NOMO-1 treated with dmso at 0.1 percent for 144 hours (cell line): ENCODE measurements around the gene ISCU.
"Not testable (repeated sequence)": the region's sequence is repeated elsewhere in the genome, so short reads cannot be mapped to it uniquely, and the experiment has no call there.

ENCODE experiments used
- DNase-seq: peaks from one replicate; lab custom pipeline; 2025; ENCODE audit not compliant: unreplicated experiment; lab: John Stamatoyannopoulos, UW

Gene ISCU

DNA sequence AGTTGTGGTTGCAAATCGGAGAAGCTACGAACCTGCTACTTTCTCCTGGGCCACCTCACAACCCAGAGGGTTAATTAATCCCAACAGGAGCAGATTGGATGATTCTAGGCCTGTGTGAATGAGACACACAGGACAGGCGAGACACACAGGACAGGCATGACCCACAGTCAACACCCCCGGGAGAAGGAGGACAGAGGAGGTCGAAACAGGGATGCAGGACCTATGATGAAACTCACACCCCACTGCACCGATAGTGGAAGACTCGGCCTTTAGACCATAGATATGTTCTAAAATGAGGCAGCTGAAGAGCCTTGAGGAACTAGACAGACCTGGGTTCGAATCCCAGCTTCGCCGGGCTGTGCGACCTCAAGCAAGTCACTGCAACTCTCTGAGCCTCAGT lies 23.9 kb downstream of the ISCU start:
- DNase-seq, result no peak

- DNase-seq, result no peak
Observed at GRCh38 chr12:108587826-108588225, 25.4 kb downstream of the ISCU start.

- no peak for DNase-seq
Observed at GRCh38 chr12:108589028-108589839, 26.8 kb downstream of the ISCU start.

GRCh38 chr12:108589840-108590229 lies 27.4 kb downstream of the ISCU start:
- no peak for DNase-seq

DNA sequence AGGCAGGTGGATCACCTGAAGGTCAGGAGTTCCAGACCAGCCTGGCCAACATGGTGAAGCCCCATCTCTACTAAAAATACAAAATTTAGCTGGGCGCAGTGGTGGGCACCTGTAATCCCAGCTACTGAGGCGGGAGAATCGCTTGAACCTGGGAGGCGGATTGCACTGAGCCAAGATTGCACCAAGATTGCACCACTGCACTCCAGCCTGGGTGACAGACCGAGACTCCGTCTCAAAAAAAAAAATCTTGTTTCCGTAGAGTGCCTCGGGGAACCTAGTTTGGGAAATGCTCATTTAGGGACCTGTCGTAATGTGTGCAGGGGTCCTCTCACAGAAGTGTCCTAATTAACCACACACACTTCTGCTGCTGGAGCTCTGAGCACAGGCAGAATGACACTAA lies 28.1 kb downstream of the ISCU start:
- DNase-seq, result not testable (repeated sequence)

DNA sequence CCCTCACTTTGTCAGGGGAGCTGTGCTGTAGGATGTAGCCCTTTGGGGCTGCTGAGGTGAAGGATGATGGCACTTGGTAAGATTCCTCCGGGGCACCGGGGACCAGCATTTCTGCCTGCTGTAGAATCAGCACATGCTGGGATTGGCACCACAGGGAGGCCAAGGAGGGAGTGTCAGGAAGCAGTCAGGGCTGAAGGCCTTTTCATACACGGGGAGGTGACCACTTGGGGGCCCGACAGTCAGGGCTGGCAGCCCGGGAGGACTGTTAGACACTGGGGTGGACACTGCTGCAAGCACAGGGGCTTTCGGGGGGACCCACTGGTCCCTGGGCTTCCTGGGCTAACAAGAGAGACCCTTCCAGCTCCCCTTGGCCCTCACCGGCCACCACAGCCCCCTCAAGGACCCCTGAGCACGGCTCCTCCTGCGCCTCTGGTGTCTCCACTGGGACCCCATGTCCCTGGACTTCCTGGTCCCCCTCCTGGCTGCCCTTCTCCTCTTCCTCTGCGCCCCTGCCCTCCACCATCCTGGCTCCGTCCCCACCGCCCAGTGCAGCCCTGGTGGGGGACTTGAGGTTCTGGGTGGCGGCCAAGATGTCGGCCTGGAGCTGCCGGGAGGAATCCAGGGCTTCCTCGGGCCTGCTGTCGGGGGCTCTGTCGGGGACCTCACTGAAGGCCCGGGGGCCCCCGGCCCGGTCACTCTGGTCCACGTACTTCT lies 29.0 kb downstream of the ISCU start:
- DNase-seq, result no peak

- no peak for DNase-seq
Observed at GRCh38 chr12:108592033-108592909, 29.9 kb downstream of the ISCU start.

GRCh38 chr12:108594323-108594903 lies 32.0 kb downstream of the ISCU start:
- no peak for DNase-seq

- no peak for DNase-seq
Observed at GRCh38 chr12:108594960-108595710, 32.7 kb downstream of the ISCU start.

DNA sequence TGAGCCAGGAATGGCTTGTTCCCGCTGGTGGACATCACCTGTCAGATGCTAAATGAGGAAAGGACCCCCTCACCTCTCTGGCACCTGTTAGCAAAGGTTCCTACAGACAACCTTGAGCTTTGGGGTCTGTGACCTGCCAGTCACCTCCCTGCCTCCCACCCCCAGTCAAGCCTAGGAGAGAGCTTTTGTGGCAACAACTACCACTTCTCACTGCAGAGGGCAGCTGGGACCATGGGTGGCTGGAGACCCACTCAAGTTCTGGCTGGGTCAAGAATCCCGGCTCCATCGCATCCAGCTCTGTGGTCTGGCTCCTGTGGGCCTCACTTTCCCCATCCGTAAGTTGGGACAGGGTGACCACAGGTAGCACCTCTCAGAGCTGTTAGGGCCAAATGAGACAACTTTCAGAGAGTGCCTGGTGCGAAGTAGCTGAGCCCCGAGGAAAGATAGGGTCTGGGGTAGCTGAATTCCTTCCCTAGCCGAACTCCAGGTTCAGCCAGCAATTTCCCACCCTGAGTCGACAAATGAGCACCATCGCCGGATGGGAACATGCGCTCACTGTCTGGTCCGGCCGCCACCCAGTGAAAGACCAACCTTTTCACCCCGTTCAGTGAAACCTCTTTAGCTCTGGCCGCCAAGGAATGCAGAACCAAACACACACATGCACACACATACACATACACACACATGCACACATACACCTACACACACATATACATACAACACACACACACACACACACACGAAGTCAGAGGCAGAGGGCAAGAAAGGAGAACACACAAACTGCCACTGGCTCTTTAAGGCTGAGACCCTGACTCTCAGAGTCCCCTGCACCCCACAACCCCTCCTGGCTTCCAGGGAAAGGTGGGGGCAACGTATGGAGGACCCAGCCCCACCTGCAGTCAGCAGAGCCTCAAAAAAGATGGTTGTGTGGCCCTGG lies 33.6 kb downstream of the ISCU start:
- no peak for DNase-seq

DNA sequence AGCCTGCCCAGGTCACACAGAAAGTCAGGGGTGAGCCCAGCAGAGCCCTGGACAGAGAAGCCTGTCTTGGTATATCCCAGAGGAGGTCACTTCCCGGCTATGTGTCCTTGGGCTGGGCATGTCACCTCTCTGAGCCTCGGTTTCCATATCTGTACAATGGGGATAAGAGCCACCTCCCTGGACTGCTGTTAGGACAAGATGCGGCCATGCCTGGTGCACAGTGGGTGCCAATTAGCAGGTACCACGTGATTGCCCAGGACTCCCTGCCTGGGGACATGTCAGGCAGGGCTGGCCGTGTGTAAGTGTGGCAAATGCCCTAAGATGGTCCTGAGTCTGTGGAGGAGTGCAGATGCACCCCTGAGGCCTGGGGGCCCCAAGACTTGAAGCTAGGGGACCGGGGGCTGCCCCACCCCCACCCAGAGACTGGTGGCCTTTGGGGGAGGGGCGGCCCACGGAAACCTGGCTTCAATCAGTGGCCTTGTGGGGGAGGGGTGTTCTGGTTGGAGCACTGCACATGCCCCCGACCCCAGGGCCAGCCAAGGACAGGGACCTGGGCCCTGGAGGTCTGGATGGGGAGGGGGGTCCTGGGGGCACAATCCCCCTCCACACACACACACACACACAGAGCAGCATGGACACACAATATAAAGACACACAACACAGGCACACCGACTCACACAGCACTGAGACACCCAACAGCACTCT lies 34.6 kb downstream of the ISCU start:
- no peak for DNase-seq

GRCh38 chr12:108597559-108598471 lies 35.4 kb downstream of the ISCU start, which contains the start of gene TMEM119:
TMEM119 (minus strand) TSS chr12:108598084; CDS start chr12:108592383, 5,701 bp downstream.
- no peak for DNase-seq

DNA sequence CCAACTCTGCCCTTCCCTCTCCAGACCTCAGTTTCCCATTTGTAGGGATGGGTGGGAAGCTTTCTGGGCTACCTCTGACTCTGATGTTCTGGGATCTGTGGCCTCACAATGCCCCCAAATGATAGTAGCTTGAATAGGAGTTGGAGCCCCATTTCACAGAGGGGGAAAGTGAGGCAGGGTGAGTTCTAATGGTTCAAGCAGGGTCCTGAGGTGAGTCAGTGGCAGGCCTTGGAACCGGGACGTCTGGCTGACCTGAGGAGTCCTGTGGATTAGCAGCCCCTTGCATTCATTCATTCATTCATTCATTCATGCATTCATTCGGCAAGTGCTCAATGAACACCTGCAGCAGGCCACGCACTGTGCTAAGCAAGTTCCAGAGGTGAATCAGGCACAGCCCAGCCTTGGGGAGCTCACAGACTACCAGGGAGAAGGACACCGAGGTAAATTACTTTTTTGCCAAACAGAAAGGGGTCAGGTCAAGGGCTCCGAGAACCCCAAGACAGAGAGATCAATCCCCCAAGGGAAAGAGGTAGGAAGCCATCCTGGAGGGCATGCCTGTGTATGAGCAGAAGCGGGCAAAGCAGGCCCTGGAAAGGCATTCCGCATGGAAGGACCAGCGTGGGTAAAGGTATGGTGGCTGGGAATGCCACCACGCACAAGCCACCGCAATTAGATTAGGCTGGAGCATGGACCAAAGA lies 36.3 kb downstream of the ISCU start:
- DNase-seq, result no peak

GRCh38 chr12:108599541-108599940 lies 37.1 kb downstream of the ISCU start:
- DNase-seq, result no peak

DNA sequence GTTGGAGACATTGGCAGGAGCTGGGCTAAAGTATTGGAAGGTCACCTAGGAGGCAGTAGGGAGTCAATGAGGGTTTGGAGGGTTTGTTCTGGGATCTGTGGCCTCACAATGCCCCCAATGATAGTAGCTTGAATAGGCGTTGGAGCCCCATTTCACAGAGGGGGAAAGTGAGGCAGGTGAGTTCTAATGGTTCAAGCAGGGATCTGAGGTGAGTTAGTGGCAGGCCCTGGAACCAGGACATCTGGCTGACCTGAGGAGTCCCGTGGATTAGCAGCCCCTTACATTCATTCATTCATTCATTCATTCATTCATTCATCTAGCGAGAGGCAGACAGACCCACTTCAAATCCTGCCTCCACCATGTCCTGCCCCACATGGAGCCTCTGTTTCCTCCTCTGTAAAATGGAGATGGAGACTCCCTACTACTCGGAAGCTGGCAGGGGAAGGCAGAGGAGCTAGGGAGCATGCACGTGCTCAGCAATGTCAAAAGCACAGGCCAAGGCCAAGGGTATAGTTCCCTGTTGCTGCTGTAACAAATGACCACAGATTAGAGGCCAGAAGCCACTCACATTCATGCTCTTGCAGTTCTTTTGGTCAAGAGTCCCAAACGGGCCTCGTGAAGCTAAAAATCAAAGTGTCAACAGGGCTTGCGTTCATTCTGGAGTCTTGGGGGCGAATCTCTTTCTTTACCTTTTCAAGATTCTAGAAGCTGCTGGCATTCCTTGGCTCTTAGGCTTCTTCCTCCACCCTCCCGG lies 37.7 kb downstream of the ISCU start:
- DNase-seq, result no peak

DNA sequence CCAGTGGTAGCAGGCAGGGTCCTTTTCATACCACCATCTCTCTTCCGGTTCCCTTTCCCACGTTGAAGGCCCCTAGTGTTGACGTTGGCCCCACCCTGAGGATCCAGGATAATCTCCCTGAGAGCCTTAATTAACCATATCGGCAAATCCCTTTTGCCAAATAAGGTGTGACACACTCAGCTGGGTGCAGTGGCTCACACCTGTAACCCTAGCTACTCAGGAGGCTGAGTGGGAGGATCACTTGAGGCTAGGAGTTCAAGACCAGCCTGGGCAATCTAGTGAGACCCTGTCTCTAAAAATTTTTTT lies 38.3 kb downstream of the ISCU start:
- DNase-seq, result no peak
